Endothelial cell of umbilical vein (primary cell): ENCODE data around the gene NEUROD4. TPM values are rescaled to one million over a fixed set of nuclear protein-coding genes. Genes with fewer than 3 reads are reported as not detected.

Source experiments
- BruUV-seq: library from RNA; stranded (reverse); fragments of 400-500 nt; replicated peaks from 2 replicates; lab custom pipeline; 2021; lab: Mats Ljungman, UMichigan
- CTCF ChIA-PET: fragments of 300-600, 350-600 bp; sonication (Branson Sonifier 250); formaldehyde crosslinking; loops from one replicate; lab custom pipeline; 2021; ENCODE audit warnings: antibody characterized with exemption, inconsistent platforms; lab: Charles Lee
- POLR2A ChIA-PET: fragments of 300-600, 350-600 bp; sonication (Branson Sonifier 250); formaldehyde crosslinking; loops from one replicate; lab custom pipeline; 2021; ENCODE audit warnings: antibody characterized with exemption, inconsistent platforms; lab: Charles Lee
- DNase-seq: peaks from one replicate; pipeline ENCODE4 v3.0.0-alpha.2; 2011; ENCODE audit warnings: low read depth, low spot score
- FAIRE-seq: peaks from 2 replicates; lab custom pipeline; 2011; peaks lifted over from hg19 to GRCh38; lab: Jason Lieb, UNC
- H2AFZ ChIP-seq: 2 replicates; pipeline ENCODE4 v1.6.0; 2012; ENCODE audit warnings: low read depth, low read length, control low read depth, inconsistent platforms
- H3K27ac ChIP-seq: 2 replicates; pipeline ENCODE4 v1.5.1; 2011; ENCODE audit warnings: low read depth, mild to moderate bottlenecking, control low read depth, low read length, moderate library complexity; ENCODE audit not compliant: insufficient read depth
- H3K27me3 ChIP-seq, 2 experiments: 2 replicates each; pipeline versions ENCODE4 v1.6.0 to v1.6.1; 2011; ENCODE audit warnings: low read length in 2 of 2, mixed read lengths in 1 of 2; ENCODE audit not compliant: control insufficient read depth in 2 of 2, insufficient read depth in 2 of 2
- H3K36me3 ChIP-seq, 2 experiments: 2 replicates in 1 of 2; 3 replicates in 1 of 2; pipeline ENCODE4 v1.5.1; 2011; ENCODE audit warnings: low read length in 2 of 2, mild to moderate bottlenecking in 1 of 2, moderate library complexity in 1 of 2; ENCODE audit not compliant: control insufficient read depth in 2 of 2, insufficient read depth in 2 of 2; ENCODE audit errors: extremely low read depth in 1 of 2
- H3K4me1 ChIP-seq: 3 replicates; pipeline ENCODE4 v1.5.1; 2011; ENCODE audit warnings: mild to moderate bottlenecking, low read length; ENCODE audit not compliant: control insufficient read depth, insufficient read depth; ENCODE audit errors: extremely low read depth
- H3K4me2 ChIP-seq: 2 replicates; pipeline ENCODE4 v1.6.1; 2011; ENCODE audit warnings: low read length, control low read depth, mixed read lengths; ENCODE audit not compliant: insufficient read depth
- H3K4me3 ChIP-seq, 3 experiments: fragments of 200-600 bp in 1 of 3; sonication (generic), shearing (Covaris generic) in 1 of 3; replicated peaks in 1 of 3; 2 replicates each; pipeline ENCODE4 v1.5.1; 2011 to 2016; ENCODE audit warnings: control low read depth in 3 of 3, low read length in 3 of 3, mild to moderate bottlenecking in 2 of 3, inconsistent platforms in 1 of 3, low read depth in 1 of 3, moderate library complexity in 1 of 3; ENCODE audit not compliant: insufficient read depth in 1 of 3
- H3K79me2 ChIP-seq: 2 replicates; pipeline ENCODE4 v1.6.0; 2012; ENCODE audit warnings: low read length, inconsistent platforms; ENCODE audit not compliant: control insufficient read depth, insufficient read depth
- H3K9ac ChIP-seq: replicated peaks from 2 replicates; pipeline ENCODE3; 2011; ENCODE audit warnings: low read length, control low read depth; ENCODE audit not compliant: insufficient read depth; ENCODE audit errors: extremely low read depth
- H3K9me1 ChIP-seq: replicated peaks from 3 replicates; pipeline ENCODE4 v1.6.0; 2011; ENCODE audit warnings: mild to moderate bottlenecking, low read length; ENCODE audit not compliant: control insufficient read depth, insufficient read depth; ENCODE audit errors: extremely low read depth
- H3K9me3 ChIP-seq: replicated peaks from 2 replicates; pipeline ENCODE4 v1.5.1; 2012; ENCODE audit warnings: low read length, inconsistent platforms; ENCODE audit not compliant: control insufficient read depth, insufficient read depth
- H4K20me1 ChIP-seq: replicated peaks from 2 replicates; pipeline ENCODE3; 2011; ENCODE audit warnings: mild to moderate bottlenecking, low read length; ENCODE audit not compliant: control insufficient read depth, insufficient read depth; ENCODE audit errors: extremely low read depth
- CTCF ChIP-seq, 2 donors: IDR thresholded peaks; 1 replicate in 1 of 2; 2 replicates in 1 of 2; pipeline ENCODE4 v1.5.1; 2011; ENCODE audit warnings: low read length in 2 of 2, mild to moderate bottlenecking in 2 of 2, moderate library complexity in 2 of 2, control low read depth in 1 of 2, inconsistent platforms in 1 of 2, low read depth in 1 of 2; ENCODE audit not compliant: insufficient read depth in 1 of 2; ENCODE audit errors: extremely low read depth in 1 of 2
- EZH2 ChIP-seq: IDR thresholded peaks from 2 replicates; pipeline ENCODE4 v1.6.1; 2012; ENCODE audit warnings: borderline replicate concordance, low read depth, mild to moderate bottlenecking, moderate library complexity, low read length, inconsistent platforms; ENCODE audit not compliant: severe bottlenecking
- FOS ChIP-seq: IDR thresholded peaks from 2 replicates; pipeline ENCODE4 v1.6.1; 2011; ENCODE audit warnings: mild to moderate bottlenecking, low read length, moderate library complexity, borderline replicate concordance; ENCODE audit not compliant: insufficient read depth
- GATA2 ChIP-seq: IDR thresholded peaks from 2 replicates; pipeline ENCODE4 v1.7.0; 2011; ENCODE audit warnings: low read depth, mild to moderate bottlenecking, moderate library complexity, mixed read lengths, low read length; ENCODE audit not compliant: insufficient read length, insufficient read depth
- JUN ChIP-seq: IDR thresholded peaks from 2 replicates; pipeline ENCODE4 v1.6.1; 2011; ENCODE audit warnings: borderline replicate concordance, low read depth; ENCODE audit not compliant: insufficient read length, insufficient read depth
- MAX ChIP-seq: IDR thresholded peaks from 2 replicates; pipeline ENCODE4 v1.6.1; 2011; ENCODE audit not compliant: insufficient read depth, insufficient read length
- MYC ChIP-seq: IDR thresholded peaks from one replicate; pipeline ENCODE4 v1.6.1; 2011; ENCODE audit warnings: mild to moderate bottlenecking, low read depth, low read length
- POLR2A ChIP-seq: IDR thresholded peaks from 2 replicates; pipeline ENCODE4 v1.6.1; 2012; ENCODE audit warnings: low read depth, mild to moderate bottlenecking, control low read depth, low read length
- POLR2AphosphoS5 ChIP-seq: IDR thresholded peaks from 2 replicates; pipeline ENCODE4 v1.6.1; 2012; ENCODE audit warnings: low read depth, mild to moderate bottlenecking, control low read depth, low read length, moderate library complexity; ENCODE audit not compliant: insufficient read depth
- dilution Hi-C: fragments of 300-500 bp; cut with MboI; formaldehyde crosslinking; loops from one replicate; pipeline ENCODE4 v1.15.0; 2019; ENCODE audit warnings: low sequenced_read_pairs; ENCODE audit not compliant: extremely low pct_ligation_motif_present
- intact Hi-C: fragments of 100-400 bp; cut with micrococcal nuclease; formaldehyde crosslinking; loops from one replicate; pipeline ENCODE4 v1.10.0; 2022
- polyA plus RNA-seq, 4 experiments: library from polyadenylated mRNA; depleted of rRNA in 3 of 4; stranded (reverse) in 3 of 4; unstranded in 1 of 4; fragments of >200 nt; gene quantifications; 2 replicates each; pipeline versions ENCODE4 v1.2.1 to v1.2.3, GENCODE V29; 2011 to 2012; ENCODE audit warnings: missing spikeins in 1 of 4
- total RNA-seq: library from RNA; stranded (reverse); gene quantifications from 2 replicates; pipeline ENCODE4 v1.2.3, GENCODE V29; 2021

Gene NEUROD4
- total and polyA plus RNA-seq, 2 donors (not counting 3 experiments of a cell fraction or from before 2014, with no cell fraction given): not detected

GRCh38 chr12:55051197-55051947 lies 31.6 kb downstream of the NEUROD4 start:
- no peaks in the 10 kb centered on the region for H3K4me1 ChIP-seq
- dilution Hi-C loops (no loop called here), intact Hi-C loops (no loop called here)
- TF ChIP-seq FOS (no peak), JUN (no peak), CTCF (IDR thresholded peaks at IDR 0.05; ENCODE audit: extremely low read depth in 1 of 2, insufficient read depth in 1 of 2, low read depth in 1 of 2, low read length in 2 of 2) (no peak), EZH2 (no peak), GATA2 (no peak), MAX (no peak), POLR2AphosphoS5 (no peak), POLR2A (no peak), MYC (no peak)
- H3K4me2 ChIP-seq: no peak overlapping the region
- ChIA-PET CTCF (interaction anchor here (0.9 to 1.7 kb wide), 3 partner anchors 17 to 137 kb away, joined by 3 to 6 read pairs (median 4); no protein-coding TSS in a partner anchor), POLR2A (no interaction called here)
- H2AFZ ChIP-seq: no peak overlapping the region
- H4K20me1 ChIP-seq: no peaks in the 10 kb centered on the region
- no peak for DNase-seq
- no peaks in the 10 kb centered on the region for H3K9me3 ChIP-seq
- no peak overlapping the region for H3K4me3 ChIP-seq
- no TSS peak for BruUV-seq
- no peaks in the 10 kb centered on the region for H3K9me1 ChIP-seq
- H3K36me3 ChIP-seq: no peaks in the 10 kb centered on the region
- H3K79me2 ChIP-seq: no peaks in the 10 kb centered on the region
- no peaks in the 10 kb centered on the region for H3K27me3 ChIP-seq
- H3K9ac ChIP-seq: no peak overlapping the region
- H3K27ac ChIP-seq: no peak overlapping the region
- no peak for FAIRE-seq
